Fibroblast of lung (primary cell): ENCODE measurements around the gene SCRG1. TPM values are rescaled to one million over a fixed set of nuclear protein-coding genes. Genes with fewer than 3 reads are reported as not detected.

Source experiments
- DNase-seq, 2 donors: peaks; one replicate each; pipeline versions ENCODE4 v3.0.0 to v3.0.0-alpha.2; 2010; ENCODE audit warnings: low read depth in 2 of 2
- H2AFZ ChIP-seq: 2 replicates; pipeline ENCODE4 v1.5.1; 2012; ENCODE audit warnings: low read length, control low read depth, inconsistent platforms
- H3K27ac ChIP-seq: 2 replicates; pipeline ENCODE4 v1.5.1; 2011; ENCODE audit warnings: low read length, control low read depth; ENCODE audit not compliant: insufficient read depth
- H3K27me3 ChIP-seq: 2 replicates; pipeline ENCODE4 v1.5.1; 2011; ENCODE audit warnings: mild to moderate bottlenecking, low read length; ENCODE audit not compliant: control insufficient read depth, insufficient read depth
- H3K36me3 ChIP-seq: 2 replicates; pipeline ENCODE4 v1.5.1; 2011; ENCODE audit warnings: low read length; ENCODE audit not compliant: control insufficient read depth, insufficient read depth
- H3K4me1 ChIP-seq: 2 replicates; pipeline ENCODE4 v1.5.1; 2011; ENCODE audit warnings: low read length; ENCODE audit not compliant: control insufficient read depth, insufficient read depth; ENCODE audit errors: extremely low read depth
- H3K4me2 ChIP-seq: 2 replicates; pipeline ENCODE4 v1.5.1; 2011; ENCODE audit warnings: low read length, control low read depth; ENCODE audit not compliant: insufficient read depth; ENCODE audit errors: extremely low read depth
- H3K4me3 ChIP-seq, 4 experiments: fragments of 200-600 bp in 1 of 4; sonication (generic) in 1 of 4; replicated peaks in 1 of 4; 2 replicates each; pipeline ENCODE4 v1.5.1; 2011 to 2016; ENCODE audit warnings: low read length in 4 of 4, low read depth in 3 of 4, mild to moderate bottlenecking in 3 of 4, control low read depth in 2 of 4, inconsistent platforms in 1 of 4, mixed read lengths in 1 of 4; ENCODE audit not compliant: insufficient read depth in 1 of 4; ENCODE audit errors: control extremely low read depth in 1 of 4
- H3K79me2 ChIP-seq: 2 replicates; pipeline ENCODE4 v1.5.1; 2012; ENCODE audit warnings: mild to moderate bottlenecking, low read length, inconsistent platforms; ENCODE audit not compliant: control insufficient read depth, insufficient read depth
- H3K9ac ChIP-seq: 2 replicates; pipeline ENCODE4 v1.5.1; 2011; ENCODE audit warnings: mild to moderate bottlenecking, low read length, control low read depth; ENCODE audit not compliant: insufficient read depth
- H3K9me3 ChIP-seq: 2 replicates; pipeline ENCODE4 v1.5.1; 2012; ENCODE audit warnings: low read depth, low read length; ENCODE audit not compliant: control insufficient read depth, insufficient read depth
- H4K20me1 ChIP-seq: 2 replicates; pipeline ENCODE4 v1.5.1; 2011; ENCODE audit warnings: low read length; ENCODE audit not compliant: control insufficient read depth, insufficient read depth; ENCODE audit errors: extremely low read depth
- EZH2 ChIP-seq: IDR thresholded peaks from 2 replicates; pipeline ENCODE4 v1.5.1; 2012; ENCODE audit warnings: low read length, control low read depth, mild to moderate bottlenecking; ENCODE audit errors: missing control alignments
- polyA plus RNA-seq, 2 donors: library from polyadenylated mRNA; depleted of rRNA in 1 of 2; stranded (reverse) in 1 of 2; unstranded in 1 of 2; fragments of >200 nt; gene quantifications; 2 replicates each; pipeline ENCODE4 v1.2.1, GENCODE V29; 2011 to 2012; ENCODE audit warnings: missing spikeins in 1 of 2
- total RNA-seq: library from RNA; depleted of rRNA; stranded (reverse); fragments of >200 nt; gene quantifications from 2 replicates; pipeline ENCODE4 v1.2.1, GENCODE V29; 2014
- TF ChIP-seq, protein P1 (sequence below), 2 donors: IDR thresholded peaks in 1 of 2; conservative IDR thresholded peaks in 1 of 2; 1 replicate in 1 of 2; 2 replicates in 1 of 2; pipeline ENCODE4 v1.5.1; 2011 to 2012; ENCODE audit warnings: low read length in 2 of 2, control low read depth in 1 of 2, inconsistent platforms in 1 of 2, low read depth in 1 of 2, mild to moderate bottlenecking in 1 of 2

SCRG1 gene
- total and polyA plus RNA-seq, 2 donors (not counting 1 experiment from before 2014, with no cell fraction given) = 0.17 to 0.39 TPM

DNA sequence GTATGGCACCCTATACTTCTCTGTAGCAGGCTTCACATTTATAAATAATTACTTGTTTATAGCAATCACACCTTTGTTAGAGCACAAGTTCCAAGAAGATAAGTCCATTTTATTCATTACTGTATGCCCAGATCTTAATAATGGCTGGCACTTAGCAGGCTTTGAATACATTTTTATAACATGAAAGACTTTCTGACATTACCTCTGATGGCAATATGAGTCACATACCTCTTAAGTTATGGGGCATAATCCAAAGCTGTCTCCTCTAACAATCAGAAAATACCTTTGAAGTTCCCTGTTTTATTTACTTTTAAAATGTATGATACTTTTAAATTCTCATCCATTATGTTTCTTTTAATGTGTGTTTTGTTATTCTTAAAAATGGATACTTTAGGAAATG lies 12.2 kb downstream of the SCRG1 start:
- no peak overlapping the region for H3K4me2 ChIP-seq
- H4K20me1 ChIP-seq = no peaks in the 10 kb centered on the region
- no peak overlapping the region for H2AFZ ChIP-seq
- no peak overlapping the region for H3K27ac ChIP-seq
- no peaks in the 10 kb centered on the region for H3K4me1 ChIP-seq
- no peak for TF ChIP-seq EZH2
- TF ChIP-seq, protein P1, sequence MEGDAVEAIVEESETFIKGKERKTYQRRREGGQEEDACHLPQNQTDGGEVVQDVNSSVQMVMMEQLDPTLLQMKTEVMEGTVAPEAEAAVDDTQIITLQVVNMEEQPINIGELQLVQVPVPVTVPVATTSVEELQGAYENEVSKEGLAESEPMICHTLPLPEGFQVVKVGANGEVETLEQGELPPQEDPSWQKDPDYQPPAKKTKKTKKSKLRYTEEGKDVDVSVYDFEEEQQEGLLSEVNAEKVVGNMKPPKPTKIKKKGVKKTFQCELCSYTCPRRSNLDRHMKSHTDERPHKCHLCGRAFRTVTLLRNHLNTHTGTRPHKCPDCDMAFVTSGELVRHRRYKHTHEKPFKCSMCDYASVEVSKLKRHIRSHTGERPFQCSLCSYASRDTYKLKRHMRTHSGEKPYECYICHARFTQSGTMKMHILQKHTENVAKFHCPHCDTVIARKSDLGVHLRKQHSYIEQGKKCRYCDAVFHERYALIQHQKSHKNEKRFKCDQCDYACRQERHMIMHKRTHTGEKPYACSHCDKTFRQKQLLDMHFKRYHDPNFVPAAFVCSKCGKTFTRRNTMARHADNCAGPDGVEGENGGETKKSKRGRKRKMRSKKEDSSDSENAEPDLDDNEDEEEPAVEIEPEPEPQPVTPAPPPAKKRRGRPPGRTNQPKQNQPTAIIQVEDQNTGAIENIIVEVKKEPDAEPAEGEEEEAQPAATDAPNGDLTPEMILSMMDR (conservative IDR thresholded peaks at IDR 0.05 in 1 of 2, IDR thresholded peaks at IDR 0.05 in 1 of 2; ENCODE audit: low read depth in 1 of 2, low read length in 2 of 2) = no peak
- no peak overlapping the region for H3K4me3 ChIP-seq
- H3K36me3 ChIP-seq = no peaks in the 10 kb centered on the region
- no peaks in the 10 kb centered on the region for H3K9me3 ChIP-seq
- H3K79me2 ChIP-seq = no peaks in the 10 kb centered on the region
- H3K9ac ChIP-seq = no peak overlapping the region
- DNase-seq = no peak
- H3K27me3 ChIP-seq = no peaks in the 10 kb centered on the region

DNA sequence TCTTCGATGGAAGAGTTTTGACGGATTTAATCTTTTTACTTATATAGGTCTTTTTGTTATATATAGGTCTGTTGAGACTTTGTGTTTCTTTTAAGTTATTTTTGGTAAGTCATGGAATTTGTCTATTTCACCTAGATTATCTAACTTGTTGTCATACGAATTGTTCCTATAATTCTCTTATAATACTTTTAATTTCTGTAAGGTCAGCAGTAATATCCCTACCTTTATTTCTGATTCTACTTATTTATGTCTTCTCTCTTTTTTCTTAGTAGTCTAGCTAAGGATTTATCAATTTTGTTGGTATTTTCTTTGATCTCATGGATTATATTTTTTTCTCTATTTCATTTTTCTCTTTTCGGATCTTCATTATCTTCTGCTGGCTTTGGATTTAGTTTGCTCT lies 16.6 kb downstream of the SCRG1 start:
- no peaks in the 10 kb centered on the region for H3K9me3 ChIP-seq
- H3K4me3 ChIP-seq = no peak overlapping the region
- no peaks in the 10 kb centered on the region for H3K4me1 ChIP-seq
- H2AFZ ChIP-seq = no peak overlapping the region
- H4K20me1 ChIP-seq = no peaks in the 10 kb centered on the region
- no peaks in the 10 kb centered on the region for H3K36me3 ChIP-seq
- no peak overlapping the region for H3K4me2 ChIP-seq
- H3K27ac ChIP-seq = no peak overlapping the region
- TF ChIP-seq, protein P1 (conservative IDR thresholded peaks at IDR 0.05 in 1 of 2, IDR thresholded peaks at IDR 0.05 in 1 of 2; ENCODE audit: low read depth in 1 of 2, low read length in 2 of 2) = no peak
- TF ChIP-seq EZH2 = no peak
- H3K9ac ChIP-seq = no peak overlapping the region
- DNase-seq = no peak
- no peaks in the 10 kb centered on the region for H3K27me3 ChIP-seq
- H3K79me2 ChIP-seq = no peaks in the 10 kb centered on the region

DNA sequence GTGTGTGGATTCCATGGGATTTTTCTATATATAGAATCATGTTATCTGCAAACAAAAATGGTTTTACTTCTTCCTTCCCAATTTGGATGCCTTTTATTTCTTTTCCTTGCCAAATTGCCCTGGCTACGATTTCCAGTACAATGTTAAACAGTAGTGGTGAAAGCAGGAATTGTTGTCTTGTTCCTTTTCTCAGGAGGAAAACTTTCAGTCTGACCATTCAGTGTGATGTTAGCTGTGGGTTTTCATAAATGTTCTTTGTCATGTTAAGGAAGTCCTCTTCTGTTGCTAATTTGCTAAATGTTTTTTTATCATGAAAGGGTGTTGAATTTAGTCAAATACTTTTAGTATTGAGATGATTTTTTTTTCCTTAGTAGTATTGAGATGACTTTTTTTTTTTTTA lies 17.3 kb downstream of the SCRG1 start:
- no peak for TF ChIP-seq EZH2
- TF ChIP-seq, protein P1 (conservative IDR thresholded peaks at IDR 0.05 in 1 of 2, IDR thresholded peaks at IDR 0.05 in 1 of 2; ENCODE audit: low read depth in 1 of 2, low read length in 2 of 2) = no peak
- Histone ChIP-seq H3K4me3 (no peak overlapping the region), H3K27ac (no peak overlapping the region), H3K27me3 (no peaks in the 10 kb centered on the region), H3K79me2 (no peaks in the 10 kb centered on the region), H2AFZ (no peak overlapping the region), H3K36me3 (no peaks in the 10 kb centered on the region), H3K4me2 (no peak overlapping the region), H4K20me1 (no peaks in the 10 kb centered on the region), H3K9ac (no peak overlapping the region), H3K9me3 (no peaks in the 10 kb centered on the region), H3K4me1 (no peaks in the 10 kb centered on the region)
- DNase-seq = no peak
